OCI-LY3 (cell line): ENCODE measurements around the gene ANO4.
"Not testable (repeated sequence)": the region's sequence is repeated elsewhere in the genome, so short reads cannot be mapped to it uniquely, and the experiment has no call there.

Source experiments
- H2AFZ ChIP-seq: fragments of 200-600, 300-600 bp; shearing (Covaris generic); 2 replicates; pipeline ENCODE4 v1.6.0; 2014; ENCODE audit warnings: antibody characterized with exemption, low read depth, low read length
- H3K27ac ChIP-seq: fragments of 200-600, 300-600 bp; sonication (generic); 2 replicates; pipeline ENCODE4 v1.5.1; 2014; ENCODE audit warnings: mild to moderate bottlenecking, low read length, moderate library complexity, mixed read lengths
- H3K27me3 ChIP-seq: fragments of 200-600, 300-600 bp; sonication (generic); 2 replicates; pipeline ENCODE4 v1.6.1; 2014; ENCODE audit warnings: low read depth, low read length, mixed read lengths
- H3K36me3 ChIP-seq: fragments of 200-600, 300-600 bp; sonication (generic); replicated peaks from 2 replicates; pipeline ENCODE3; 2014; ENCODE audit warnings: low read depth, low read length, mixed read lengths
- H3K4me1 ChIP-seq: fragments of 300-600, 200-600 bp; sonication (generic); 2 replicates; pipeline ENCODE4 v1.6.1; 2014; ENCODE audit warnings: low read length, mixed read lengths
- H3K4me2 ChIP-seq: fragments of 200-600, 300-600 bp; sonication (generic); 2 replicates; pipeline ENCODE4 v1.6.1; 2014; ENCODE audit warnings: low read length, mixed read lengths
- H3K4me3 ChIP-seq: fragments of 300-600, 200-600 bp; sonication (generic); 2 replicates; pipeline ENCODE4 v1.5.1; 2014; ENCODE audit warnings: antibody characterized with exemption, mild to moderate bottlenecking, low read length, moderate library complexity
- H3K79me2 ChIP-seq: fragments of 300-600, 200-600 bp; shearing (Covaris generic); 2 replicates; pipeline ENCODE4 v1.6.1; 2014; ENCODE audit warnings: mild to moderate bottlenecking, low read length, mixed read lengths
- H3K9ac ChIP-seq: fragments of 300-600, 200-600 bp; shearing (Covaris generic); 2 replicates; pipeline ENCODE4 v1.6.0; 2014; ENCODE audit warnings: mild to moderate bottlenecking, low read length, moderate library complexity
- H3K9me3 ChIP-seq: fragments of 200-600, 300-600 bp; shearing (Covaris generic); 2 replicates; pipeline ENCODE4 v1.6.1; 2014; ENCODE audit warnings: low read length, mixed read lengths; ENCODE audit not compliant: insufficient read depth
- H4K20me1 ChIP-seq: fragments of 200-600, 300-600 bp; sonication (generic); 2 replicates; pipeline ENCODE4 v1.6.1; 2016; ENCODE audit warnings: low read length, mixed read lengths; ENCODE audit not compliant: insufficient read depth
- CTCF ChIP-seq: fragments of 200-600, 300-600 bp; sonication (generic); IDR thresholded peaks from 2 replicates; pipeline ENCODE4 v1.5.1; 2014; ENCODE audit warnings: antibody characterized with exemption, low read length, low read depth
- EZH2phosphoT487 ChIP-seq: fragments of 200-600 bp; shearing (Covaris generic); IDR thresholded peaks from 2 replicates; pipeline ENCODE4 v1.6.1; 2018; ENCODE audit warnings: antibody characterized with exemption, mixed run types, low read depth

ANO4 gene

DNA sequence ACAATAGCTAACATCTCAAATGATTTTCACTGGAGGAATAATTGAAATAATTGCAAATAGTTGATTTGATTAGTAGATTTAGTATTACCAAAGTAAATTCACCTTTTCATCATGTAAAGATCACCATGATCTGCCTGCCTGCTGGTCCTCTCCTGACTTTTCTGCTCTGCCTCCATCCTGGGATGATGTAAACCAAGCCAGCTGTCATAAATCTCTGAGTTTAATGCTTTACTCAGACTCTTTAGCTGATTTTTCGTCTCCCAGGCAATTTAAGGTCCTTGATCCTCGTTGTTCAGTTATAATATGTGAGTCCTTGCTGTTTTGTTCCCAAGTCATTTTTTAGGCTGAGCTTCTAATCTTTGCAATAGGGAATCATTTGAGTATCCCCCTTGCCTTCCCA, 138.0 kb downstream of the ANO4 start:
- H3K9me3 ChIP-seq, result no peaks in the 10 kb centered on the region
- H3K9ac ChIP-seq, result no peak overlapping the region
- no peak for TF ChIP-seq EZH2phosphoT487
- no peak for TF ChIP-seq CTCF
- no peak overlapping the region for H3K4me2 ChIP-seq
- no peak overlapping the region for H2AFZ ChIP-seq
- no peak overlapping the region for H3K4me3 ChIP-seq
- H3K36me3 ChIP-seq, result no peaks in the 10 kb centered on the region
- H4K20me1 ChIP-seq, result no peaks in the 10 kb centered on the region
- 0 out of 2 replicates have a peak, but pooled peaks cover 6% of the 10 kb centered on the region for H3K27me3 ChIP-seq
- H3K27ac ChIP-seq, result no peak overlapping the region
- no peaks in the 10 kb centered on the region for H3K4me1 ChIP-seq
- no peaks in the 10 kb centered on the region for H3K79me2 ChIP-seq

DNA sequence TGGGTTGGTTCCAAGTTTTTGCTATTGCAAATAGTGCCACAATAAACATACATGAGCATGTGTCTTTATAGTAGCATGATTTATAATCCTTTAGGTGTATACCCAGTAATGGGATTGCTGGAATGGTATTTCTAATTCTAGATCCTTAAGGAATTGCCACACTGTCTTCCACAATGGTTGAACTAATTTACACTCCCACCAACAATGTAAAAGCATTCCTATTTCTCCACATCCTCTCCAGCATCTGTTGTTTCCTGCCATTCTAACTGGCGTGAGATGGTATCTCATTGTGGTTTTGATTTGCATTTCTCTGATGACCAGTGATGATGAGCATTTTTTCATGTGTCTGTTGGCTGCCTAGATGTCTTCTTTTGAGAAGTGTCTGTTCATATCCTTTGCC, 139.0 kb downstream of the ANO4 start:
- H3K9ac ChIP-seq, H3K4me3 ChIP-seq, H3K27me3 ChIP-seq, H3K36me3 ChIP-seq, H2AFZ ChIP-seq, H3K9me3 ChIP-seq, H3K4me2 ChIP-seq, H3K4me1 ChIP-seq, H3K79me2 ChIP-seq, H4K20me1 ChIP-seq, H3K27ac ChIP-seq: not testable (repeated sequence)

- Histone ChIP-seq H3K79me2 (no peaks in the 10 kb centered on the region), H3K9ac (no peak overlapping the region), H3K27me3 (0 out of 2 replicates have a peak, but pooled peaks cover 1% of the 10 kb centered on the region), H3K4me3 (no peak overlapping the region), H3K9me3 (no peaks in the 10 kb centered on the region), H4K20me1 (no peaks in the 10 kb centered on the region), H2AFZ (no peak overlapping the region), H3K4me1 (no peaks in the 10 kb centered on the region), H3K36me3 (no peaks in the 10 kb centered on the region), H3K27ac (no peak overlapping the region), H3K4me2 (no peak overlapping the region)
- TF ChIP-seq EZH2phosphoT487, result no peak
- no peak for TF ChIP-seq CTCF
Observed at GRCh38 chr12:100935929-100936328, 141.4 kb downstream of the ANO4 start.

GRCh38 chr12:100936661-100937060, 142.1 kb downstream of the ANO4 start:
- no peaks in the 10 kb centered on the region for H3K4me1 ChIP-seq
- H3K9me3 ChIP-seq, result no peaks in the 10 kb centered on the region
- no peaks in the 10 kb centered on the region for H3K36me3 ChIP-seq
- no peak overlapping the region for H3K27ac ChIP-seq
- no peak overlapping the region for H3K9ac ChIP-seq
- no peak overlapping the region for H2AFZ ChIP-seq
- H3K4me3 ChIP-seq, result no peak overlapping the region
- TF ChIP-seq CTCF (no peak), EZH2phosphoT487 (no peak)
- H3K79me2 ChIP-seq, result no peaks in the 10 kb centered on the region
- H3K27me3 ChIP-seq, result no peaks in the 10 kb centered on the region
- no peak overlapping the region for H3K4me2 ChIP-seq
- no peaks in the 10 kb centered on the region for H4K20me1 ChIP-seq

- Histone ChIP-seq H3K9ac (no peak overlapping the region), H4K20me1 (no peaks in the 10 kb centered on the region), H3K36me3 (no peaks in the 10 kb centered on the region), H3K4me3 (no peak overlapping the region), H2AFZ (no peak overlapping the region), H3K4me2 (no peak overlapping the region), H3K79me2 (no peaks in the 10 kb centered on the region), H3K27me3 (peaks cover 18% of the 10 kb centered on the region), H3K4me1 (no peaks in the 10 kb centered on the region), H3K9me3 (no peaks in the 10 kb centered on the region), H3K27ac (no peak overlapping the region)
- TF ChIP-seq EZH2phosphoT487 (no peak), CTCF (no peak)
Observed at GRCh38 chr12:100940503-100940902, 145.9 kb downstream of the ANO4 start.
